IMR-90 (cell line): Measurements from ENCODE around the gene SQSTM1.

Experiments used
- CEBPB ChIP-seq: IDR thresholded peaks from 2 replicates; pipeline ENCODE4 v1.6.1; 2012; ENCODE audit warnings: low read depth, low read length, improper control_type of control experiment
- FOS ChIP-seq: fragments of 150-350 bp; IDR thresholded peaks from 2 replicates; pipeline ENCODE4 v1.6.1; 2016; ENCODE audit warnings: low read depth, low read length
- POLR2A ChIP-seq: IDR thresholded peaks from 2 replicates; pipeline ENCODE4 v1.6.1; 2012; ENCODE audit warnings: mild to moderate bottlenecking, low read depth, low read length
- RFX5 ChIP-seq: IDR thresholded peaks from 2 replicates; pipeline ENCODE4 v1.8.0; 2012; ENCODE audit warnings: low read depth, mild to moderate bottlenecking, low read length, moderate library complexity
- SMC3 ChIP-seq: fragments of 150-350 bp; IDR thresholded peaks from 2 replicates; pipeline ENCODE4 v1.6.1; 2016; ENCODE audit warnings: low read depth, mild to moderate bottlenecking, antibody characterized with exemption, low read length, moderate library complexity
- TF ChIP-seq, protein P1 (sequence below): conservative IDR thresholded peaks from 2 replicates; pipeline ENCODE4 v1.5.1; 2012; ENCODE audit warnings: mild to moderate bottlenecking, low read depth, low read length, improper control_type of control experiment

GRCh38 chr5:179887095-179887494 lies 66.4 kb downstream of the SQSTM1 start:
- TF ChIP-seq, protein P1, sequence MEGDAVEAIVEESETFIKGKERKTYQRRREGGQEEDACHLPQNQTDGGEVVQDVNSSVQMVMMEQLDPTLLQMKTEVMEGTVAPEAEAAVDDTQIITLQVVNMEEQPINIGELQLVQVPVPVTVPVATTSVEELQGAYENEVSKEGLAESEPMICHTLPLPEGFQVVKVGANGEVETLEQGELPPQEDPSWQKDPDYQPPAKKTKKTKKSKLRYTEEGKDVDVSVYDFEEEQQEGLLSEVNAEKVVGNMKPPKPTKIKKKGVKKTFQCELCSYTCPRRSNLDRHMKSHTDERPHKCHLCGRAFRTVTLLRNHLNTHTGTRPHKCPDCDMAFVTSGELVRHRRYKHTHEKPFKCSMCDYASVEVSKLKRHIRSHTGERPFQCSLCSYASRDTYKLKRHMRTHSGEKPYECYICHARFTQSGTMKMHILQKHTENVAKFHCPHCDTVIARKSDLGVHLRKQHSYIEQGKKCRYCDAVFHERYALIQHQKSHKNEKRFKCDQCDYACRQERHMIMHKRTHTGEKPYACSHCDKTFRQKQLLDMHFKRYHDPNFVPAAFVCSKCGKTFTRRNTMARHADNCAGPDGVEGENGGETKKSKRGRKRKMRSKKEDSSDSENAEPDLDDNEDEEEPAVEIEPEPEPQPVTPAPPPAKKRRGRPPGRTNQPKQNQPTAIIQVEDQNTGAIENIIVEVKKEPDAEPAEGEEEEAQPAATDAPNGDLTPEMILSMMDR = no peak
- TF ChIP-seq FOS = no peak
- no peak for TF ChIP-seq CEBPB
- TF ChIP-seq RFX5 = no peak
- no peak for TF ChIP-seq POLR2A
- no peak for TF ChIP-seq SMC3
